Measurements from ENCODE around the gene TMEM182. TPM values are rescaled to one million over a fixed set of nuclear protein-coding genes. Genes with fewer than 3 reads are reported as not detected.

The TMEM182 gene
- total RNA-seq, 1 donor from 2014 or later: 5.8 TPM

DNA sequence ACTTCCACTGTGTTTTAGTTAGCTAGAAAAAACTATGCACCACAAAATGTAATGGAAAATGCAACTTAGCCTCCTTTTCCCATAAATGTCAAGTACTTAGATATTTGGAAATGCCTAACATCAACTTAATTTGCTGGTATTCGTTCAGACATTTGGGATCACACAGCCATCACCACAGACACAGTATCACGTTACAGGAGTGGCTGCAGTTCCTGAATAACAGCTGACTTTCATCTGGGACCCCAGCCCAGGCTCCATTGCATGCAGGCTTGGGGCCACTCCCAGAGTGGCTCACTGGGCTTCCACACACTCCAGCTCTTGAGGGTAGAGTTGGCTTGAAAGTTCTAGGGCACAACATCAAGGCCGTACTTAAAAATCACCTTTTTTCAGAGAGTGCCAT lies 9.3 kb downstream of the TMEM182 start:
- H3K9me3 ChIP-seq (ENCODE audit: insufficient read depth, low read depth, low read length): no peaks in the 10 kb centered on the region
- peaks cover 8% of the 10 kb centered on the region for H3K36me3 Mint-ChIP-seq (ENCODE audit: low read depth, unreplicated experiment)
- H3K36me3 ChIP-seq (ENCODE audit: insufficient read depth, low read length): no peaks in the 10 kb centered on the region
- no peak overlapping the region for H2AFZ ChIP-seq (ENCODE audit: low read depth, low read length)
- H4K20me1 ChIP-seq (ENCODE audit: insufficient read depth, low read length): no peaks in the 10 kb centered on the region
- H3K4me2 ChIP-seq (ENCODE audit: low read length): peak overlapping the region; percentile 11
- H3K9me3 Mint-ChIP-seq (ENCODE audit: unreplicated experiment): no peaks in the 10 kb centered on the region
- TF ChIP-seq, protein P1, sequence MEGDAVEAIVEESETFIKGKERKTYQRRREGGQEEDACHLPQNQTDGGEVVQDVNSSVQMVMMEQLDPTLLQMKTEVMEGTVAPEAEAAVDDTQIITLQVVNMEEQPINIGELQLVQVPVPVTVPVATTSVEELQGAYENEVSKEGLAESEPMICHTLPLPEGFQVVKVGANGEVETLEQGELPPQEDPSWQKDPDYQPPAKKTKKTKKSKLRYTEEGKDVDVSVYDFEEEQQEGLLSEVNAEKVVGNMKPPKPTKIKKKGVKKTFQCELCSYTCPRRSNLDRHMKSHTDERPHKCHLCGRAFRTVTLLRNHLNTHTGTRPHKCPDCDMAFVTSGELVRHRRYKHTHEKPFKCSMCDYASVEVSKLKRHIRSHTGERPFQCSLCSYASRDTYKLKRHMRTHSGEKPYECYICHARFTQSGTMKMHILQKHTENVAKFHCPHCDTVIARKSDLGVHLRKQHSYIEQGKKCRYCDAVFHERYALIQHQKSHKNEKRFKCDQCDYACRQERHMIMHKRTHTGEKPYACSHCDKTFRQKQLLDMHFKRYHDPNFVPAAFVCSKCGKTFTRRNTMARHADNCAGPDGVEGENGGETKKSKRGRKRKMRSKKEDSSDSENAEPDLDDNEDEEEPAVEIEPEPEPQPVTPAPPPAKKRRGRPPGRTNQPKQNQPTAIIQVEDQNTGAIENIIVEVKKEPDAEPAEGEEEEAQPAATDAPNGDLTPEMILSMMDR (IDR thresholded peaks at IDR 0.05; ENCODE audit: insufficient read depth, low read depth, low read length): no peak
- TF ChIP-seq EZH2 (IDR thresholded peaks at IDR 0.05; ENCODE audit: insufficient read depth, low read length): no peak
- H3K4me1 ChIP-seq (ENCODE audit: insufficient read depth, low read length): peaks cover 3% of the 10 kb centered on the region
- no peak overlapping the region for H3K9ac ChIP-seq (ENCODE audit: low read length)
- FAIRE-seq: no peak
- H3K27ac ChIP-seq (ENCODE audit: low read depth, low read length): no peak overlapping the region
- H3K27ac Mint-ChIP-seq (ENCODE audit: unreplicated experiment): no peak overlapping the region
- H3K4me3 ChIP-seq (ENCODE audit: insufficient read depth, low read depth, low read length): no peak overlapping the region
- no peak overlapping the region for H3K4me3 Mint-ChIP-seq (ENCODE audit: unreplicated experiment)
- peaks cover 5% of the 10 kb centered on the region for H3K4me1 Mint-ChIP-seq (ENCODE audit: low read depth, unreplicated experiment)
- H3K79me2 ChIP-seq (ENCODE audit: insufficient read depth, low read length): no peaks in the 10 kb centered on the region
- peak; percentile 57 for DNase-seq (ENCODE audit: low read depth)
- H3K27me3 ChIP-seq (ENCODE audit: insufficient read depth, low read length): no peaks in the 10 kb centered on the region
- no peaks in the 10 kb centered on the region for H3K27me3 Mint-ChIP-seq (ENCODE audit: low read depth, unreplicated experiment)

- no peaks in the 10 kb centered on the region for H3K9me3 ChIP-seq (ENCODE audit: insufficient read depth, low read depth, low read length)
- no peak overlapping the region for H3K27ac Mint-ChIP-seq (ENCODE audit: unreplicated experiment)
- no peaks in the 10 kb centered on the region for H3K79me2 ChIP-seq (ENCODE audit: insufficient read depth, low read length)
- H3K4me3 ChIP-seq (ENCODE audit: insufficient read depth, low read depth, low read length): no peak overlapping the region
- H3K36me3 Mint-ChIP-seq (ENCODE audit: low read depth, unreplicated experiment): peaks cover 8% of the 10 kb centered on the region
- FAIRE-seq (no peak), DNase-seq (ENCODE audit: low read depth) (no peak)
- H3K36me3 ChIP-seq (ENCODE audit: insufficient read depth, low read length): no peaks in the 10 kb centered on the region
- H3K4me1 ChIP-seq (ENCODE audit: insufficient read depth, low read length): peaks cover 3% of the 10 kb centered on the region
- H3K4me2 ChIP-seq (ENCODE audit: low read length): no peak overlapping the region
- no peak for TF ChIP-seq EZH2 (IDR thresholded peaks at IDR 0.05; ENCODE audit: insufficient read depth, low read length)
- TF ChIP-seq, protein P1 (IDR thresholded peaks at IDR 0.05; ENCODE audit: insufficient read depth, low read depth, low read length): no peak
- no peak overlapping the region for H2AFZ ChIP-seq (ENCODE audit: low read depth, low read length)
- no peaks in the 10 kb centered on the region for H3K9me3 Mint-ChIP-seq (ENCODE audit: unreplicated experiment)
- no peak overlapping the region for H3K9ac ChIP-seq (ENCODE audit: low read length)
- H3K27me3 ChIP-seq (ENCODE audit: insufficient read depth, low read length): no peaks in the 10 kb centered on the region
- no peaks in the 10 kb centered on the region for H3K27me3 Mint-ChIP-seq (ENCODE audit: low read depth, unreplicated experiment)
- no peak overlapping the region for H3K27ac ChIP-seq (ENCODE audit: low read depth, low read length)
- peaks cover 5% of the 10 kb centered on the region for H3K4me1 Mint-ChIP-seq (ENCODE audit: low read depth, unreplicated experiment)
- H4K20me1 ChIP-seq (ENCODE audit: insufficient read depth, low read length): no peaks in the 10 kb centered on the region
- H3K4me3 Mint-ChIP-seq (ENCODE audit: unreplicated experiment): no peak overlapping the region
Observed at GRCh38 chr2:102772659-102773058, 10.8 kb downstream of the TMEM182 start.

DNA sequence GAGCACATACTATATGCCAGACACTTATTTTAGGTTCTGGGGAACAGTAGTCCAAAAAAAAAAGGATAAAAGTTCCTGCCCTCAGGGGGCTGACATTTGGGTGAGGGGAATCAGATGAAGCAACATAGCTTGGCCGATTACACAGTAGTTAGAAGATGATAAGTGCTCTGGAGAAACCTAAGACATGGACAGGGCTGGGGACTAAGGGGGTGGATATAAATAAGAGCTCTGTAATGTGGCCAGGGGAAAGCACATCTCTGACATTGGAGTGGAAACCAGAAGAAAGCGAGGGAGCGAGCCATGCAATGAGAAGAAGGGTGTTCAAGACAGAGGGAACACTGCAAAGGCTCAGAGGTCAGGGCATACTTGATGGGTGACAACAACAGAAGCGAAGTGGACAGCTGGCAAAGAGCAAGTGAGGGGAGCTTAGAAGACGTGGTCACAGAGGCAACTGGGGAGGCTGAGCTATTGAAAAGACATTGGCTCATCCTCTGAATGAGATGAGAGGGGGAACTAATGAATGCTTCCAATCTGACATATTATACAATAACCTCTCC lies 11.4 kb downstream of the TMEM182 start:
- Histone ChIP-seq H3K27ac (ENCODE audit: low read depth, low read length) (no peak overlapping the region), H3K4me1 (ENCODE audit: insufficient read depth, low read length) (peaks cover 3% of the 10 kb centered on the region), H2AFZ (ENCODE audit: low read depth, low read length) (no peak overlapping the region), H3K36me3 (ENCODE audit: insufficient read depth, low read length) (no peaks in the 10 kb centered on the region), H3K9ac (ENCODE audit: low read length) (no peak overlapping the region), H3K4me3 (ENCODE audit: insufficient read depth, low read depth, low read length) (no peak overlapping the region), H4K20me1 (ENCODE audit: insufficient read depth, low read length) (no peaks in the 10 kb centered on the region), H3K79me2 (ENCODE audit: insufficient read depth, low read length) (no peaks in the 10 kb centered on the region), H3K27me3 (ENCODE audit: insufficient read depth, low read length) (no peaks in the 10 kb centered on the region), H3K9me3 (ENCODE audit: insufficient read depth, low read depth, low read length) (no peaks in the 10 kb centered on the region), H3K4me2 (ENCODE audit: low read length) (no peak overlapping the region)
- peaks cover 3% of the 10 kb centered on the region for H3K36me3 Mint-ChIP-seq (ENCODE audit: low read depth, unreplicated experiment)
- H3K27ac Mint-ChIP-seq (ENCODE audit: unreplicated experiment): no peak overlapping the region
- FAIRE-seq (no peak), DNase-seq (ENCODE audit: low read depth) (no peak)
- no peaks in the 10 kb centered on the region for H3K9me3 Mint-ChIP-seq (ENCODE audit: unreplicated experiment)
- H3K4me3 Mint-ChIP-seq (ENCODE audit: unreplicated experiment): no peak overlapping the region
- H3K4me1 Mint-ChIP-seq (ENCODE audit: low read depth, unreplicated experiment): peaks cover 5% of the 10 kb centered on the region
- TF ChIP-seq EZH2 (IDR thresholded peaks at IDR 0.05; ENCODE audit: insufficient read depth, low read length): no peak
- TF ChIP-seq, protein P1 (IDR thresholded peaks at IDR 0.05; ENCODE audit: insufficient read depth, low read depth, low read length): no peak
- no peaks in the 10 kb centered on the region for H3K27me3 Mint-ChIP-seq (ENCODE audit: low read depth, unreplicated experiment)

Data from astrocyte (in vitro differentiated cells and primary cell).